Esophagus muscularis mucosa (tissue), 4 donors: ENCODE measurements around the gene CHD2. TPM values are rescaled to one million over a fixed set of nuclear protein-coding genes. Genes with fewer than 3 reads are reported as not detected.

Experiments
- DNase-seq: peaks from one replicate; pipeline ENCODE4 v3.0.0-alpha.2; 2017; ENCODE audit errors: extremely low spot score
- H3K27ac ChIP-seq, 4 donors: fragments of 200-600 bp; sonication (generic); replicated peaks in 1 of 4; 1 replicate in 3 of 4; 2 replicates in 1 of 4; pipeline ENCODE4 v1.5.1; 2016 to 2019; ENCODE audit warnings: mild to moderate bottlenecking in 1 of 4
- H3K27me3 ChIP-seq, 4 donors: fragments of 200-600 bp; sonication (generic); one replicate each; pipeline versions ENCODE4 v1.5.1 to v1.6.0; 2016 to 2019
- H3K36me3 ChIP-seq, 4 donors: fragments of 200-600 bp; sonication (generic); one replicate each; pipeline ENCODE4 v1.5.1; 2016 to 2019
- H3K4me1 ChIP-seq, 4 donors: fragments of 200-600 bp; sonication (generic); one replicate each; pipeline ENCODE4 v1.5.1; 2016 to 2019
- H3K4me3 ChIP-seq, 4 donors: fragments of 200-600 bp; sonication (generic); 1 replicate in 2 of 4; 2 replicates in 2 of 4; pipeline ENCODE4 v1.5.1; 2016 to 2019; ENCODE audit warnings: mild to moderate bottlenecking in 4 of 4, moderate library complexity in 1 of 4
- H3K9me3 ChIP-seq, 4 donors: fragments of 200-600 bp; sonication (generic); 1 replicate in 3 of 4; 2 replicates in 1 of 4; pipeline ENCODE4 v1.5.1; 2016 to 2019
- EP300 ChIP-seq: sonication (generic); formaldehyde crosslinking; IDR thresholded peaks from one replicate; pipeline ENCODE4 v1.6.1; 2017; ENCODE audit warnings: antibody characterized with exemption
- POLR2A ChIP-seq: fragments of 450-650 bp; IDR thresholded peaks from one replicate; pipeline ENCODE4 v1.6.1; 2017; ENCODE audit warnings: antibody characterized with exemption, moderate library complexity, mild to moderate bottlenecking, low read depth
- POLR2AphosphoS5 ChIP-seq, 2 donors: sonication (generic); formaldehyde crosslinking; IDR thresholded peaks; one replicate each; pipeline ENCODE4 v1.6.1; 2017; ENCODE audit warnings: antibody characterized with exemption in 2 of 2
- WGBS: methylation state at CpG from one replicate; pipeline ENCODE4 v1.1.5; 2018; 5-methylcytosine and 5-hydroxymethylcytosine counted together
- intact Hi-C: fragments of 100-400 bp; cut with DNase I; formaldehyde crosslinking; loops from one replicate; pipeline ENCODE4 v1.15.1; 2023
- total RNA-seq, 4 donors: library from RNA; depleted of rRNA; stranded (reverse); fragments of >200 nt; gene quantifications; one replicate each; pipeline versions ENCODE4 v1.1.0 to v1.2.1, GENCODE V29; 2016
- TF ChIP-seq, protein P1 (sequence below), 3 experiments: fragments of 200-600 bp in 2 of 3; fragments of 450-650 bp in 1 of 3; sonication (generic) in 2 of 3; IDR thresholded peaks; one replicate each; pipeline ENCODE4 v1.5.1; 2017 to 2019; ENCODE audit warnings: antibody characterized with exemption in 3 of 3, mild to moderate bottlenecking in 2 of 3, moderate library complexity in 1 of 3

CHD2 gene
- total RNA-seq, 4 donors from 2014 or later, result 54.3 to 86.0 (median 62.8) TPM

DNA sequence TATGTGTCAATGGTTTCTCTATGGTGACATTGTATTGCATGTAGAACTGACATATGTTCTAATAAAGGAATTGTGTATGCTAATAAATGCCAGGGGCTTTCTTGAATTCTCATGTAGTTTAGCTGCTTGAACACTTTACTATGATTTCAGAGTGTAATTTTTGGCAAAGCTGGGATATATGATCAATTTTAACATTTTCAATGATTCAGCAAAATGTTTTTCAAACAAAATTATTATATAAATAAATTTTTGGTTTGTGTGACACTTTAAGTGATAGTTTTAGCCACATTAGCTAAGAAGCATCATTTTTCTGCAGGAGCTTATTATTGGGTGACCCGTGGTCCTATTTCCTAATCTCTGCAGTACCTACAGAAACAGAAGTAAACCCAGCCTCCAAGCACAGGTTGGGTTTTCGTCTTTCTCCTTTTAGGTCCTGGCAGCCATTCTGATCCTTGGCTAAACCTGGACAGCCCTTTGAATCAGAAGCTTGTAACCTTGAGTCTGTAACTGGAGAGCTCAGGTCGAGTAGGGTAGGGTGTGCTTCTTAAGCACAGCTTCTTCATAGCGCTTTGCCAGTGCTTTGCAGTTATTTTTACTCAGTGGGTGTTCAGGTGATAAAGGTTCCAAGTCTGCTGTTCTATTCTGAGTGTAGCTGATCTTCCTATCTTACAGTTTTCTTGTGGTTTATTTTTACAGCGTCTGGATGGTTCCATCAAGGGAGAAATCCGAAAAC lies 74.2 kb downstream of the CHD2 start:
- Histone ChIP-seq H3K4me1 (peaks cover 0 to 65% (median 59%) of the 10 kb centered on the region in 4 donors), H3K4me3 (no peak overlapping the region), H3K27ac (no peak overlapping the region), H3K36me3 (peaks cover 9 to 93% (median 60%) of the 10 kb centered on the region in 4 donors), H3K9me3 (no peaks in the 10 kb centered on the region), H3K27me3 (no peaks in the 10 kb centered on the region)
- no peak for TF ChIP-seq POLR2A
- TF ChIP-seq, protein P1, sequence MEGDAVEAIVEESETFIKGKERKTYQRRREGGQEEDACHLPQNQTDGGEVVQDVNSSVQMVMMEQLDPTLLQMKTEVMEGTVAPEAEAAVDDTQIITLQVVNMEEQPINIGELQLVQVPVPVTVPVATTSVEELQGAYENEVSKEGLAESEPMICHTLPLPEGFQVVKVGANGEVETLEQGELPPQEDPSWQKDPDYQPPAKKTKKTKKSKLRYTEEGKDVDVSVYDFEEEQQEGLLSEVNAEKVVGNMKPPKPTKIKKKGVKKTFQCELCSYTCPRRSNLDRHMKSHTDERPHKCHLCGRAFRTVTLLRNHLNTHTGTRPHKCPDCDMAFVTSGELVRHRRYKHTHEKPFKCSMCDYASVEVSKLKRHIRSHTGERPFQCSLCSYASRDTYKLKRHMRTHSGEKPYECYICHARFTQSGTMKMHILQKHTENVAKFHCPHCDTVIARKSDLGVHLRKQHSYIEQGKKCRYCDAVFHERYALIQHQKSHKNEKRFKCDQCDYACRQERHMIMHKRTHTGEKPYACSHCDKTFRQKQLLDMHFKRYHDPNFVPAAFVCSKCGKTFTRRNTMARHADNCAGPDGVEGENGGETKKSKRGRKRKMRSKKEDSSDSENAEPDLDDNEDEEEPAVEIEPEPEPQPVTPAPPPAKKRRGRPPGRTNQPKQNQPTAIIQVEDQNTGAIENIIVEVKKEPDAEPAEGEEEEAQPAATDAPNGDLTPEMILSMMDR (IDR thresholded peaks at IDR 0.05), result no peak
- no peak for TF ChIP-seq EP300
- TF ChIP-seq POLR2AphosphoS5 (IDR thresholded peaks at IDR 0.05), result no peak
- 85% methylated on average over 6 of the region's 6 CpGs for WGBS
- intact Hi-C loops, result no loop called here
- DNase-seq, result no peak

DNA sequence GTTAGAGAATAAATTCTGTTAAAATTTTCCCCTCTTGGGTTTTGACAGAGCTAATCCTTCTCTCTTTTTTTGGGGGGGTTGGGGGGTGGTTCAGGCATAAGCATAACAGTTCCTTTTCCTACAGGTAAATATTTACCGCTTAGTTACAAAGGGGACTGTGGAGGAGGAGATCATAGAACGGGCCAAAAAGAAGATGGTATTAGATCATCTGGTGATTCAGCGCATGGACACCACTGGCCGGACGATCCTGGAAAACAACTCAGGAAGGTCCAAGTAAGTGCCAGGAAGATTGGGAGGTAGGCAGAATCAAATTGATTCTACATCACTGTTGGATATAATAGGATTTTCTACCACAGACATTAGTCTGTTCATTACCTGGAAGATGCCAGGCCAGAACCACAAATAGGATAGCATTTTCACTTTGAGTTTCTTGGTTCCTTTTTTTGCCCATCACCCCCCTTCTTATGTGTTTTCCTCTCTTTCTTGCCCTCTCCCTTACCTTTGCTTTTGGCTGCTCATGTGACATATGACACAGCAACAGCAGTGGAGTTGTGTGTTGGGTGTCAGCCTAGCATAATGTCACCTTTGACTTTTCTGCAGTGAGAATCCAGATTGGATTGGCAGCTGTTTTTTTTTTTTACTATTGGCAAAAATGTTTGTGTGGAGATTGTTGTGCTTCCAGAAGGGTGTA lies 79.0 kb downstream of the CHD2 start:
- H3K9me3 ChIP-seq, result no peaks in the 10 kb centered on the region
- DNase-seq, result no peak
- peaks cover 0 to 82% (median 80%) of the 10 kb centered on the region in 4 donors for H3K4me1 ChIP-seq
- intact Hi-C loops, result no loop called here
- TF ChIP-seq POLR2A, result no peak
- TF ChIP-seq, protein P1 (IDR thresholded peaks at IDR 0.05), result no peak
- TF ChIP-seq EP300, result no peak
- no peak for TF ChIP-seq POLR2AphosphoS5 (IDR thresholded peaks at IDR 0.05)
- H3K36me3 ChIP-seq, result peaks cover 24 to 91% (median 66%) of the 10 kb centered on the region in 4 donors
- H3K4me3 ChIP-seq, result no peak overlapping the region
- H3K27me3 ChIP-seq, result no peaks in the 10 kb centered on the region
- H3K27ac ChIP-seq, result peak overlapping the region; percentile 62 to 78 (median 70)
- WGBS, result 47% methylated on average over 5 of the region's 5 CpGs

DNA sequence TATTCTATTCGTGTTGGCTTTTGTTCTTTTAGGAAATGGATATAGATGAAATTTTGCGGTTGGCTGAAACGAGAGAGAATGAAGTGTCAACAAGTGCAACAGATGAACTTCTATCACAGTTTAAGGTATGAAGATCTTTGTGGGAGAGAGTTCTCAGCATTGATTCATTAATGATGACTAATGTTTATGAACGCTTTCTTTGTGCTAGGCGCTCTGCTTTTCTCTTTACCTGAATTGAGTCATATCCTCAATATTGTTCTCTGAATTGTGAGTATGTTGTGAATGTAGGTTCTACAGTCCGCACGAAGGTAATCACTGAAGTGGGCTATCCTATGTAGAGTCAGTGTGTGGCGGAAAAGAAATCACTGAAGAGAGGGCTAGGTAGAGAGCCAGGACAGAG lies 81.2 kb downstream of the CHD2 start:
- WGBS, result 88% methylated on average over 8 of the region's 8 CpGs
- TF ChIP-seq POLR2A, result no peak
- no peak for TF ChIP-seq EP300
- no peak for TF ChIP-seq POLR2AphosphoS5 (IDR thresholded peaks at IDR 0.05)
- TF ChIP-seq, protein P1 (IDR thresholded peaks at IDR 0.05), result no peak
- H3K27ac ChIP-seq, result peak overlapping the region in 3 of 4 donors; percentile 37 to 78 (median 72)

DNA sequence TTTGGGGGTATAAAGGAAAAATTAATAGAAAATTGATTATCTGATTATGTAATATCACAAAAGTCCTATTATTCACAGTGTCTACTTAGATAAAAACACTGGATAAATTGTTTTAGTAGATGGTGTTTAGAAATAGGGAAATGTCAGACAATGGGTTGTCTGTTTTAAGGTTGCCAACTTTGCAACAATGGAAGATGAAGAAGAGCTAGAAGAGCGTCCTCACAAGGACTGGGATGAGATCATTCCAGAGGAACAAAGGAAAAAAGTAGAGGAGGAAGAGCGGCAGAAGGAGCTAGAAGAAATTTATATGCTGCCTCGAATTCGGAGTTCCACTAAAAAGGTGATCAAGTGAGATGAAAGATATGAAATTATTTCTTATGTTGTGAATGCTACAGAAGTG lies 84.0 kb downstream of the CHD2 start:
- WGBS, result 81% methylated on average over 4 of the region's 4 CpGs
- intact Hi-C loops, result loop anchor here (5.0 kb wide), 1 partner anchor 47 kb away; no protein-coding TSS in a partner anchor
- Histone ChIP-seq H3K36me3 (peaks cover 39 to 97% (median 77%) of the 10 kb centered on the region in 4 donors), H3K4me3 (no peak overlapping the region), H3K27ac (peak overlapping the region in 1 of 4 donors; percentile 18), H3K9me3 (no peaks in the 10 kb centered on the region), H3K4me1 (peaks cover 0 to 42% (median 39%) of the 10 kb centered on the region in 4 donors), H3K27me3 (no peaks in the 10 kb centered on the region)
- no peak for TF ChIP-seq EP300
- TF ChIP-seq, protein P1 (IDR thresholded peaks at IDR 0.05), result no peak
- no peak for TF ChIP-seq POLR2A
- no peak for TF ChIP-seq POLR2AphosphoS5 (IDR thresholded peaks at IDR 0.05)
- DNase-seq, result no peak

More for the DNA sequence above, 81.2 kb downstream of the CHD2 start:
- Histone ChIP-seq H3K4me3 (no peak overlapping the region), H3K9me3 (no peaks in the 10 kb centered on the region), H3K36me3 (peaks cover 39 to 91% (median 74%) of the 10 kb centered on the region in 4 donors), H3K4me1 (peaks cover 0 to 67% (median 65%) of the 10 kb centered on the region in 4 donors), H3K27me3 (no peaks in the 10 kb centered on the region)
- no peak for DNase-seq
- intact Hi-C loops, result loop anchor here (5.0 kb wide), 1 partner anchor 44 kb away; no protein-coding TSS in a partner anchor
